Measurements from ENCODE around the gene MMP24OS.

DNA sequence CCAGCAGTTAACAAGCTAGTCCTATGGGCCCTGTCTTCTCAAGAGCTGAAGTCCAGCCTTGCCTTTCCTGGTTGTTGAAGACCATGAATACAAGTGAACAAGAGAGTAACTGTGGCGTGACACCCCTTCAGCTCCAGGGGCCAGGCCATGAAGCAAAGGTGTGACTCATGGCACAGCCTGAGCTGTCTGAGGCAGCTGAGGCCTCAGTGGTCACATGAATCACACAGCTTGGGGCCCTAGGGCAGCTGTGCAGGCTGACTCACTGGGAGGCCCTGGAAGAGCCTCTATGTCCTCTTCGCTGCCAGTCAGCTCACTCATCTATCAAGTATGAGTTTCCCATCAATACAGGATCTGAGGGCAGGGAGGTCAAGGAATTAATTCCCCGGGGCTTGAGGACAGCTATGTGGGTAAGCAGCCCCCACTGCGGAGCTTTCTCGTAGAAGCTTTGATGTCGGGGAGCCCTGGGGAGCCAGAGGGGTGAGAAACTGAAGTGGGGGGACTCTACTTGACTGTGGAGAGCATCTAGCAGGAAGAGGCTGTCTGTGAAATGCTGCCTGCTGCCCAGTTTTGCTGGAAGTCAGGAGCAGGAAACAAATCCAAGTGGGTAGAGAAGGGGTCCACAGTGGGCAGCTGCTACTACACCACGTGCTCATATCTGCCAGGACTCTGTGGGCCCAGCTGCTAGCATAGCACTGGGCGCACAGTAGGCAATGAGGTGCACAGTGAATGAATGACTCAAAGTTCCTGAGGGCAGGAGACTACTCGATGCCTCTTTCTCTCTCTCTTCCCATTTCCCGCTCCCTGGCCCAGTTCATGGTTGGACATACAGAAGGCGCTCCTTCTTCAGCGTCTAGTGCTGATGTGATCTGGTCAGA, 28.0 kb upstream of the MMP24OS start:
- TF ChIP-seq, protein P1, sequence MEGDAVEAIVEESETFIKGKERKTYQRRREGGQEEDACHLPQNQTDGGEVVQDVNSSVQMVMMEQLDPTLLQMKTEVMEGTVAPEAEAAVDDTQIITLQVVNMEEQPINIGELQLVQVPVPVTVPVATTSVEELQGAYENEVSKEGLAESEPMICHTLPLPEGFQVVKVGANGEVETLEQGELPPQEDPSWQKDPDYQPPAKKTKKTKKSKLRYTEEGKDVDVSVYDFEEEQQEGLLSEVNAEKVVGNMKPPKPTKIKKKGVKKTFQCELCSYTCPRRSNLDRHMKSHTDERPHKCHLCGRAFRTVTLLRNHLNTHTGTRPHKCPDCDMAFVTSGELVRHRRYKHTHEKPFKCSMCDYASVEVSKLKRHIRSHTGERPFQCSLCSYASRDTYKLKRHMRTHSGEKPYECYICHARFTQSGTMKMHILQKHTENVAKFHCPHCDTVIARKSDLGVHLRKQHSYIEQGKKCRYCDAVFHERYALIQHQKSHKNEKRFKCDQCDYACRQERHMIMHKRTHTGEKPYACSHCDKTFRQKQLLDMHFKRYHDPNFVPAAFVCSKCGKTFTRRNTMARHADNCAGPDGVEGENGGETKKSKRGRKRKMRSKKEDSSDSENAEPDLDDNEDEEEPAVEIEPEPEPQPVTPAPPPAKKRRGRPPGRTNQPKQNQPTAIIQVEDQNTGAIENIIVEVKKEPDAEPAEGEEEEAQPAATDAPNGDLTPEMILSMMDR (conservative IDR thresholded peaks at IDR 0.05; ENCODE audit: low read depth, low read length) = no peak
- TF ChIP-seq CEBPB (IDR thresholded peaks at IDR 0.05; ENCODE audit: low read depth, low read length) (peak; percentile 83), POLR2A (IDR thresholded peaks at IDR 0.05; ENCODE audit: low read depth, low read length) (peak; percentile 78; the same call in 1 of the 2 replicates), RAD21 (IDR thresholded peaks at IDR 0.05; ENCODE audit: low read length) (peak; percentile 21; the same call in 1 of the 2 replicates)
